ENCODE data around the gene SLTM.

The SLTM gene

GRCh38 chr15:58931987-58932588 lies 1.4 kb downstream of the SLTM start:
- Histone ChIP-seq H3K27ac (ENCODE audit: extremely low read depth, low read depth, low read length) (no peak overlapping the region), H3K9me3 (ENCODE audit: control insufficient read depth, insufficient read depth, low read depth, low read length) (no peaks in the 10 kb centered on the region), H3K4me3 (ENCODE audit: low read depth, low read length) (peak overlapping the region; percentile 92), H3K36me3 (ENCODE audit: control insufficient read depth in 2 of 2, insufficient read depth in 1 of 2, low read length in 2 of 2) (peaks cover 14 to 26% of the 10 kb centered on the region in 2 experiments), H3K4me1 (ENCODE audit: control insufficient read depth, insufficient read depth, low read length) (peaks cover 4% of the 10 kb centered on the region; the same call in 1 of the 2 replicates)
- POLR2A ChIA-PET: interaction anchor here (1.2 kb wide), 1 partner anchor 161 kb away, joined by 3 read pairs; no protein-coding TSS in a partner anchor
- TF ChIP-seq ZNF18 (tag by site-specific recombination; IDR thresholded peaks at IDR 0.05) (peak; percentile 87), ZNF202 (tag by site-specific recombination; IDR thresholded peaks at IDR 0.05; ENCODE audit: borderline replicate concordance) (no peak)
- CTCF ChIA-PET: no interaction called here

- Histone ChIP-seq H3K4me3 (ENCODE audit: low read depth, low read length) (no peak overlapping the region), H3K4me1 (ENCODE audit: control insufficient read depth, insufficient read depth, low read length) (peaks cover 4% of the 10 kb centered on the region; the same call in 1 of the 2 replicates), H3K36me3 (ENCODE audit: control insufficient read depth in 2 of 2, insufficient read depth in 1 of 2, low read length in 2 of 2) (peaks cover 19 to 36% of the 10 kb centered on the region in 2 experiments), H3K9me3 (ENCODE audit: control insufficient read depth, insufficient read depth, low read depth, low read length) (no peaks in the 10 kb centered on the region), H3K27ac (ENCODE audit: extremely low read depth, low read depth, low read length) (no peak overlapping the region)
- no peak for TF ChIP-seq ZEB2 (tag by site-specific recombination; IDR thresholded peaks at IDR 0.05)
- no peak for TF ChIP-seq ZBTB21 (tag by site-specific recombination; IDR thresholded peaks at IDR 0.05)
- TF ChIP-seq, protein P1, sequence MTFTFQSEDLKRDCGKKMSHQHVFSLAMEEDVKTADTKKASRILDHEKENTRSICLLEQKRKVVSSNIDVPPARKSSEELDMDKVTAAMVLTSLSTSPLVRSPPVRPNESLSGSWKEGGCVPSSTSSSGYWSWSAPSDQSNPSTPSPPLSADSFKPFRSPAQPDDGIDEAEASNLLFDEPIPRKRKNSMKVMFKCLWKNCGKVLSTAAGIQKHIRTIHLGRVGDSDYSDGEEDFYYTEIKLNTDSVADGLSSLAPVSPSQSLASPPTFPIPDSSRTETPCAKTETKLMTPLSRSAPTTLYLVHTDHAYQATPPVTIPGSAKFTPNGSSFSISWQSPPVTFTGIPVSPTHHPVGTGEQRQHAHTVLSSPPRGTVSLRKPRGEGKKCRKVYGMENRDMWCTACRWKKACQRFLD (tag by site-specific recombination; IDR thresholded peaks at IDR 0.05): no peak
- no peak for TF ChIP-seq ZNF621 (tag by site-specific recombination; IDR thresholded peaks at IDR 0.05)
- TF ChIP-seq GLIS1 (tag by site-specific recombination; IDR thresholded peaks at IDR 0.05): no peak
- no peak for TF ChIP-seq KLF9 (tag by site-specific recombination; IDR thresholded peaks at IDR 0.05; ENCODE audit: low read depth)
- ChIA-PET CTCF (no interaction called here), POLR2A (interaction anchor here (0.7 kb wide), 1 partner anchor 26 kb away, joined by 5 read pairs; no protein-coding TSS in a partner anchor)
Measured at GRCh38 chr15:58929891-58930416, 3.5 kb downstream of the SLTM start.

DNA sequence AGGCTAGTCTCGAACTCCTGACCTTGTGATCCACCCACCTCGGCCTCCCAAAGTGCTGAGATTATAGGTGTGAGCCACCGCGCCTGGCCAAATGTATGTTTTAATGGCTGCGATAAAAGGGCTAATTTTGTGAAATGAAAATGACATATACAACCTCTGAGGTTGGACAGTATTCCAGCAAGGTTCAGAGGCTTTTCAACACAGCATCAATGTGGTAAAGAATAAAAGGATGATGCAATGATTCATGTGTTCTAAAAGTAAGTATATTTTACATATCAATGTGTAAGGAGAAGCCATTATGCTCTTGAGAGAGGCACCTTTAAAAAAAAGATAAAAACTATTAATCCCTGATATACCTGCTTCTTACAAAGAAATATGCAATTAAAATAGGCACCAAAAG lies 6.7 kb downstream of the SLTM start:
- H3K36me3 ChIP-seq (ENCODE audit: control insufficient read depth in 2 of 2, insufficient read depth in 1 of 2, low read length in 2 of 2): peaks cover 19 to 36% of the 10 kb centered on the region in 2 experiments
- POLR2A ChIA-PET: no interaction called here
- TF ChIP-seq ZNF248 (tag by site-specific recombination; IDR thresholded peaks at IDR 0.05): no peak
- CTCF ChIA-PET: interaction anchor here (1.2 kb wide), 1 partner anchor 10 kb away, joined by 4 read pairs; no protein-coding TSS in a partner anchor
- no peak overlapping the region for H3K27ac ChIP-seq (ENCODE audit: extremely low read depth, low read depth, low read length)
- peaks cover 4% of the 10 kb centered on the region; the same call in 1 of the 2 replicates for H3K4me1 ChIP-seq (ENCODE audit: control insufficient read depth, insufficient read depth, low read length)
- H3K9me3 ChIP-seq (ENCODE audit: control insufficient read depth, insufficient read depth, low read depth, low read length): no peaks in the 10 kb centered on the region
- no peak overlapping the region for H3K4me3 ChIP-seq (ENCODE audit: low read depth, low read length)

DNA sequence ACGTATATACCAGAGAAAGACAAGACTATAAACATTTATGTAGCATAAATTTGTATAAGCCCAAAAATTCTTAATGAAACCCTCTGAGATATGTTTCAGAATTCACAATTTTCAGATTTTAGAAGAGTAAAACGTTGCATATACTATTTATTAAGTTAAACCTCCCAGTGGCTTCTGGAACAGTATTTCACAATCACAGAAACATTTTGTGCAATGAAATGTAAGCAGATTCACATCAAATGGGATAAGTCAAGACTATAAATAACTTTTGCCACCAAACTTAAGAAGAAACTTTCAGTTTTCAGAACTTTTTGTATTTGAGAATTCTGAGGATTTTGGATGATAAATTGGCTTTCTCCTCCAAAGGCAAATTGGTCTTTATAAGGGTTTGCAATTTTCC lies 9.2 kb downstream of the SLTM start:
- ChIA-PET CTCF (no interaction called here), POLR2A (no interaction called here)
- Histone ChIP-seq H3K9me3 (ENCODE audit: control insufficient read depth, insufficient read depth, low read depth, low read length) (no peaks in the 10 kb centered on the region), H3K4me1 (ENCODE audit: control insufficient read depth, insufficient read depth, low read length) (no peaks in the 10 kb centered on the region), H3K4me3 (ENCODE audit: low read depth, low read length) (no peak overlapping the region), H3K36me3 (ENCODE audit: control insufficient read depth in 2 of 2, insufficient read depth in 1 of 2, low read length in 2 of 2) (peaks cover 19 to 36% of the 10 kb centered on the region in 2 experiments), H3K27ac (ENCODE audit: extremely low read depth, low read depth, low read length) (no peak overlapping the region)
- TF ChIP-seq ZNF266 (tag by site-specific recombination; IDR thresholded peaks at IDR 0.05; ENCODE audit: low read depth) (no peak), ZNF146 (tag by site-specific recombination; IDR thresholded peaks at IDR 0.05) (no peak), FEZF1 (tag by site-specific recombination; IDR thresholded peaks at IDR 0.05) (no peak), ZNF350 (tag by site-specific recombination; IDR thresholded peaks at IDR 0.05) (no peak), ZEB2 (tag by site-specific recombination; IDR thresholded peaks at IDR 0.05) (no peak), ZBTB48 (tag by site-specific recombination; IDR thresholded peaks at IDR 0.05) (no peak), ZNF280C (tag by site-specific recombination; IDR thresholded peaks at IDR 0.05) (no peak), SP3 (tag by site-specific recombination; IDR thresholded peaks at IDR 0.05) (no peak), ZNF701 (tag by site-specific recombination; IDR thresholded peaks at IDR 0.05) (no peak), ZNF548 (tag by site-specific recombination; IDR thresholded peaks at IDR 0.05) (no peak), ZNF248 (tag by site-specific recombination; IDR thresholded peaks at IDR 0.05) (no peak)
- TF ChIP-seq, protein P2, sequence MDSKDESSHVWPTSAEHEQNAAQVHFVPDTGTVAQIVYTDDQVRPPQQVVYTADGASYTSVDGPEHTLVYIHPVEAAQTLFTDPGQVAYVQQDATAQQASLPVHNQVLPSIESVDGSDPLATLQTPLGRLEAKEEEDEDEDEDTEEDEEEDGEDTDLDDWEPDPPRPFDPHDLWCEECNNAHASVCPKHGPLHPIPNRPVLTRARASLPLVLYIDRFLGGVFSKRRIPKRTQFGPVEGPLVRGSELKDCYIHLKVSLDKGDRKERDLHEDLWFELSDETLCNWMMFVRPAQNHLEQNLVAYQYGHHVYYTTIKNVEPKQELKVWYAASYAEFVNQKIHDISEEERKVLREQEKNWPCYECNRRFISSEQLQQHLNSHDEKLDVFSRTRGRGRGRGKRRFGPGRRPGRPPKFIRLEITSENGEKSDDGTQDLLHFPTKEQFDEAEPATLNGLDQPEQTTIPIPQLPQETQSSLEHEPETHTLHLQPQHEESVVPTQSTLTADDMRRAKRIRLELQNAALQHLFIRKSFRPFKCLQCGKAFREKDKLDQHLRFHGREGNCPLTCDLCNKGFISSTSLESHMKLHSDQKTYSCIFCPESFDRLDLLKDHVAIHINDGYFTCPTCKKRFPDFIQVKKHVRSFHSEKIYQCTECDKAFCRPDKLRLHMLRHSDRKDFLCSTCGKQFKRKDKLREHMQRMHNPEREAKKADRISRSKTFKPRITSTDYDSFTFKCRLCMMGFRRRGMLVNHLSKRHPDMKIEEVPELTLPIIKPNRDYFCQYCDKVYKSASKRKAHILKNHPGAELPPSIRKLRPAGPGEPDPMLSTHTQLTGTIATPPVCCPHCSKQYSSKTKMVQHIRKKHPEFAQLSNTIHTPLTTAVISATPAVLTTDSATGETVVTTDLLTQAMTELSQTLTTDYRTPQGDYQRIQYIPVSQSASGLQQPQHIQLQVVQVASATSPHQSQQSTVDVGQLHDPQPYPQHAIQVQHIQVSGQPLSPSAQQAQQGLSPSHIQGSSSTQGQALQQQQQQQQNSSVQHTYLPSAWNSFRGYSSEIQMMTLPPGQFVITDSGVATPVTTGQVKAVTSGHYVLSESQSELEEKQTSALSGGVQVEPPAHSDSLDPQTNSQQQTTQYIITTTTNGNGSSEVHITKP (tag by site-specific recombination; IDR thresholded peaks at IDR 0.05): no peak

All from HEK293 (cell line).